ENCODE data around the gene HBD.
"Not testable (repeated sequence)": the region's sequence is repeated elsewhere in the genome, so short reads cannot be mapped to it uniquely, and the experiment has no call there.

DNA sequence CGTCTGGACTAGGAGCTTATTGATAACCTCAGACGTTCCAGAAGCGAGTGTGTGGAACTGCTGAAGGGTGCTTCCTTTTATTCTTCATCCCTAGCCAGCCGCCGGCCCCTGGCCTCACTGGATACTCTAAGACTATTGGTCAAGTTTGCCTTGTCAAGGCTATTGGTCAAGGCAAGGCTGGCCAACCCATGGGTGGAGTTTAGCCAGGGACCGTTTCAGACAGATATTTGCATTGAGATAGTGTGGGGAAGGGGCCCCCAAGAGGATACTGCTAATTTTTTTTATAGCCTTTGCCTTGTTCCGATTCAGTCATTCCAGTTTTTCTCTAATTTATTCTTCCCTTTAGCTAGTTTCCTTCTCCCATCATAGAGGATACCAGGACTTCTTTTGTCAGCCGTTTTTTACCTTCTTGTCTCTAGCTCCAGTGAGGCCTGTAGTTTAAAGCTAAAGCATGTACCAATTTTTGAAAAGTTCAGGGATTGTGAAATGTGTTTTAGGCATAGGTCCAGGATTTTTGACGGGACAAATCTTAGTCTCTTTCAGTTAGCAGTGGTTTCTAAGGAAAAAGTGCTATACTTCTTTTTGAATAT lies 15.6 kb upstream of the HBD start, which contains the start of gene HBG1:
- not testable (repeated sequence) for TF ChIP-seq EZH2 (IDR thresholded peaks at IDR 0.05; ENCODE audit: low read length, missing control alignments)
- TF ChIP-seq, protein P1, sequence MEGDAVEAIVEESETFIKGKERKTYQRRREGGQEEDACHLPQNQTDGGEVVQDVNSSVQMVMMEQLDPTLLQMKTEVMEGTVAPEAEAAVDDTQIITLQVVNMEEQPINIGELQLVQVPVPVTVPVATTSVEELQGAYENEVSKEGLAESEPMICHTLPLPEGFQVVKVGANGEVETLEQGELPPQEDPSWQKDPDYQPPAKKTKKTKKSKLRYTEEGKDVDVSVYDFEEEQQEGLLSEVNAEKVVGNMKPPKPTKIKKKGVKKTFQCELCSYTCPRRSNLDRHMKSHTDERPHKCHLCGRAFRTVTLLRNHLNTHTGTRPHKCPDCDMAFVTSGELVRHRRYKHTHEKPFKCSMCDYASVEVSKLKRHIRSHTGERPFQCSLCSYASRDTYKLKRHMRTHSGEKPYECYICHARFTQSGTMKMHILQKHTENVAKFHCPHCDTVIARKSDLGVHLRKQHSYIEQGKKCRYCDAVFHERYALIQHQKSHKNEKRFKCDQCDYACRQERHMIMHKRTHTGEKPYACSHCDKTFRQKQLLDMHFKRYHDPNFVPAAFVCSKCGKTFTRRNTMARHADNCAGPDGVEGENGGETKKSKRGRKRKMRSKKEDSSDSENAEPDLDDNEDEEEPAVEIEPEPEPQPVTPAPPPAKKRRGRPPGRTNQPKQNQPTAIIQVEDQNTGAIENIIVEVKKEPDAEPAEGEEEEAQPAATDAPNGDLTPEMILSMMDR (conservative IDR thresholded peaks at IDR 0.05 in 1 of 2, IDR thresholded peaks at IDR 0.05 in 1 of 2; ENCODE audit: low read depth in 1 of 2, low read length in 2 of 2), result not testable (repeated sequence)

Measured in fibroblast of lung (primary cell).